Measurements from ENCODE around the gene LDB2.

Gene LDB2

DNA sequence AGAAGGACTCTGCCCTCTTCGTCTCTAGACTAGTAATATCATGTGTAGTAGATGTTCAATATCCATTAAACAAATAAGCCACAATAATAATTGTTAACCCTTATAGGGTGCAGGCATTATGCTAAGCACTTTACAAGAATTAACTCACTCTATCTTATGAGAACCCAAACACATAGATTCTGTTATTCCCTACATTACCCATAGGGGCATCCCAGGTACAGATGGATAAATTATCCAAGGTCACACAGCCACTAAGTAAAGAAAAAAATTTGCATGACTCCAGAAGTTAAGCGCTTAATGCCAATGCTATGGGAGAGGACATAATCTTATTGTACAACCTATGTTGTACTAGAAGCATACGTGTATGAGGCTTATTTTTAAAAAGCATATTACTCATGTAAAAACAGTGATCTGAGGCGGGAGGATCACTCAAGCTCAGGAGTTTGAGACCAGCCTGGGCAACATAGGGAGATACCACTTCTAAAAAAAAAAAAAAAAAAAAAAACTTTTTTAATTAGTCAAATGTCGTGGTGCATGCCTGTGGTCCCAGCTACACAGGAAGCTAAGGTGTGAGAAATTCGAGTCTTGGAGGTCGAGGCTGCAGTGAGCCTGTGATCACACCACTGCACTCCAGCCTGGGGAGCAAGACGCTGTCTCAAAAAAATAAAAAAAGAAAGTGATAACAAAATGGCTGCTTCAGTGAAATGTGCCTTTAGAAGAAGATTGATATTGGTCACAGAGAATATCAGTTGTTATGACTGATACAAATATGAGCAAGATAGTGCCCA lies 13.6 kb downstream of the LDB2 start:
- DNase-seq, result peak; percentile 9

DNA sequence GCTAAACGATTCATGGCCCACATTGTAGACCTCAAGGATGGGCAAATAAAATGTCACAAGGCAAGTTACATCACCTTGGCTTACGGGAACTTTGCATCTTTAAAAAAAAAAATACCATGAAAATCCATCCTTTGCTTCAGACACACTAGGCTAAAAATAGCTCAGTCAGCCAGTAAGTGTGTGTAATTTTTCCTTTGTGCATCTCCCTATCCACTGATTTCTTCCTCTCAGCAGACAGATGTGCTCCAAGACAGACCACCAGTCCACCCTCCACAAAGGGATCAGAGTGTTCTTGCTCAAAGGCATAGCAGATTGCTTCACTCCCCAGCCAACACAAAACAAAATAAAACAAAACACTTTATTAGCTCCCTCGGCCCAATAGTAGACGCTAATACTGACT lies 14.6 kb downstream of the LDB2 start:
- no peak for DNase-seq

DNA sequence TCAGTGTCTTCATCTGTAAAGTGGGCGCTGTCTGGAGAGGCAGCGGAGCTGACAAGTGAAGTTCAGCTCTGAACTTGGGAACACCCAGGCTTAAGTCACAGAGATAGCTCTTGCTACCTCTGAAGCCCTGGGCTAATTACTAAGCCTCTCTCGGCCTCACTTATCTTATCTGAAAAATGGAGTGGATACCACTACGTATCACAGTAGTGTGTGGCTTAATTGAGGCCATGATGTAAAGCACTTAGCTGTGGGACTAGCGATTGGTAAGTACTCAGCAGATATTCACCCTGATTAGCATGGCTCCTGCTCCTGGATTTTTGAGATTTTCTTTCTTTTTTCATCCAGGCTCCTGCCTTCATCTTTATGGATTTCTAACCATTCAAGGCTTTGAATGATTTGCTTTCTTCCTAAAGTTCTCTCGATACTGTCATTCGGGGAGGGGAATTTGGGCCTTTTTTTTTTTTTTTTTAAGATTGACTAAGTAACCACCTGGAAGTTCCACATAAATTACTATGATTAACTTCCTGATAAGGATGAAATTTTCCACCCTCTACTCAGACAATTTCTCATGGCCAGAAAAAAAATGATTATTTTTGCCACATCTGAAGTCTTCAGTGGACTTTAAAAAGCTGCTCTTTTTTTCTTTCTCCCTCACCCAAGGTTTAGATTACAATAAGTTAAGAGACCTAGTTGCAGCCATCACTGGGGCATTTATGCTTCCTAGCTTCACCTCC lies 17.1 kb downstream of the LDB2 start:
- no peak for DNase-seq

DNA sequence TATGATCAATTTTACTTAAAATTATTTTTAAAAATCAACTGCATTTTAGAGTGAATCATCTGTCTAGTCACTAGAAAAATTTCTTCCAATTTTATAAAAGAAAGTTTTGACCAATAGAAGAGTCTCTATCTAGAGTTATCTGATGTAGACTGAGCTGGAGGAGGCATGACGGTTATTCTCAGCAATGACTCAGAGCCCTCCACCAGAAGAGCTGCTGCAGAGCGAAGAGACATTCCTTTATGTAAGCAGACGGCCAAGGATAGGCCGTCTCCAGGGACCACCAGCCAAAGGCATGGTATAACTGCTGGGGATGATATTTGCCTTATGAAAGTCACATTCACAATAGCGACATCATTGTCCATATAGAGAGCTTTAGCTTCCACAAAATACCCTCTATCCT lies 23.0 kb downstream of the LDB2 start:
- DNase-seq, result no peak

DNA sequence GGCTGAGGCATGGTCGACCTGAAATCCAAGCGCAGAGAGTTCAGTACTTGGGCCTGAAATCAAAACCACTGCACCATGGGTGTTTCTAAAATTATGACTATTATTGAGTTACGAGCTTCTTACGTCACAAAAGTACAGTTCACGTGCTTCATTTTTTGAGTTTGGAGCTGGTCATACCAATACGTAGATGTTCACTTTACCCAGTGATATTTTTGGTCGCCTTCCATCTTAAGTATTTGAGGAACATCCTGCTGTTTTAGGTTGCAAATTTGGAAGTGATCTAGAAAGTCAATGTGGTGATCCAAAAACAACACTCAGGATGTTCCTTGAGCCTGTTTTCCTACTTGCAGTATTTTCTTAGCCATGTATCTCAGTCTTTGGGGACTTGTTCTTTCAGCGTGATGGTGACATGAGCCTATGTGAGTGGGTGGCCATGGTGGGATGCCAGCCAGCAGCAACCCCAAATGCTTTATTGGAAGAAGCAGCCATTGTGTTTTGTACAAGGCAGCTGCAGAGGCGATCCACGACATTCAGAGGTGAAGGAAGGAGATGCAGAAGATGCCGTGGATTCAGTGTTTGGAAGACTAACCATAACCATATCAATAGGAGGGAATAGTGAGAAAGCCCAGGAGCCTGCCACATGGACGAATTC lies 28.7 kb downstream of the LDB2 start:
- no peak for DNase-seq

DNA sequence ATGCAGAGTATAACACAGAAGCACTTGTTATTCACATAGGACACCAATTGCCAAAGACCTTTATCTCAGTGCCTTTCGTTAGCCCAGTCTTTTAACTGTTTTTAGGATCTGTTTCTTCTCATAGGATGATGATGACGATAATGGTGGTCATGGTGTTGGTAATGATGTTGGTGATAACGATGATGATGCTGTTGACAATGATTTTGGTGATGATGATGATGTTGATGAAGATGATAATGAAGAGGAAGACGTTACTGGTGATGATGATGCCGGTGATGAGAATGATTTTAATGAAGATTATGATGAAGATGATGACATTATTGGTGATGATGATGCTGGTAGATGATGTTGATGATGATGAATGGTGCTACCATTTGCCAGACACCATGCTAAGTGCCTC lies 29.8 kb downstream of the LDB2 start:
- no peak for DNase-seq

DNA sequence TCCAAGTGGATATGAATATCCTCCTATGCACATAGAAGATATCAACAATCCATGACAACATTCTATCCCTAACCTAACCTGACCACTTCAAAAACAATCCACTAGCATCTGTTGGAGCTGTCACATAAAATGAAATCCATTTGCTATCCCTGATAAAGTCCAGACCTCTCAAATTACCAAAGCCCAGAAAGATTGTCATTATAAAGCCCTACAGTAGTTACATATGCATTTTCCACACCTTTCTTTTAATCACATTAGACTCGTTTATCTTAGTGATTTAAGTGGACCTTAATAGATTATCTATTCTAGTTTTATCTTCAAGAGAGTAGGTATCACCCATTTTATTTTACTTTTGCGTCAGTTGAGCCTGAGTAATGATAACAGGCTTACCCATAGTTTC lies 30.6 kb downstream of the LDB2 start:
- no peak for DNase-seq

DNA sequence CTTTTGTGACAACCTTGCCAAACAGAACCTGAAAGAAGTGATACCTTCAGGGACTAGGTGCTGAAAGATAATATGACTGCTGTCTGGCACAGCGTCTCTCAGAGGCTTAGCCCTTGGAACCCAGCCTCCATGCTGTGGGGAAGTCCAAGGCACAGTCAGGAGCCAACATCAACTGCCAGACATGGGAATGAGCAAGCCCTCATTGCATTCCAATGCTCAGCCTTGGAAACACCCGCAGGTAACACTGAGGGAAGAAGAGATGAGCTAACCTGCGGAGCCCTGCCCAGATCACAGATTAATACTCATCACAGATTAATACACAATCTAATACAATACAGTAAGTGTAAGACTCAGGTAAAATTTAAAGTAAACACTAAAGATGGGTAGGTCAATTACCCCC lies 31.5 kb downstream of the LDB2 start:
- DNase-seq, result no peak

DNA sequence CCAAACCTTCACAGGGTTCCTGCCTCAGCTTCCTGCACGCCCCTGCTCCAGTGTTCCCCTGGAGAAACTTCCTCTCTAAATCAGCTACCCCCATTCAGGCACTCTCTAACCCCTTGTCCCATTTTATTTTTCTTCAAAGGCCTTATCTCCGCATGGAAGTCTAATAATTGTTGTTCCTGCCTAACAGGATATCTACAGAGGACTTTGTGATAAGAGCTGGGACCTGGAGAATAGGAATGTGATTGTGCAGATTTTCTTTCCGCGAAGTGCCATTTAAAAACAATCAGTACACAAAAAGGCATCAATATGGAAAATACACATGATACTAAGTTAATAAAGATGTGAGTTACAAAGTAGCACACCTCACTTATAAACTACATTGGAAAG lies 32.6 kb downstream of the LDB2 start:
- DNase-seq, result no peak

DNA sequence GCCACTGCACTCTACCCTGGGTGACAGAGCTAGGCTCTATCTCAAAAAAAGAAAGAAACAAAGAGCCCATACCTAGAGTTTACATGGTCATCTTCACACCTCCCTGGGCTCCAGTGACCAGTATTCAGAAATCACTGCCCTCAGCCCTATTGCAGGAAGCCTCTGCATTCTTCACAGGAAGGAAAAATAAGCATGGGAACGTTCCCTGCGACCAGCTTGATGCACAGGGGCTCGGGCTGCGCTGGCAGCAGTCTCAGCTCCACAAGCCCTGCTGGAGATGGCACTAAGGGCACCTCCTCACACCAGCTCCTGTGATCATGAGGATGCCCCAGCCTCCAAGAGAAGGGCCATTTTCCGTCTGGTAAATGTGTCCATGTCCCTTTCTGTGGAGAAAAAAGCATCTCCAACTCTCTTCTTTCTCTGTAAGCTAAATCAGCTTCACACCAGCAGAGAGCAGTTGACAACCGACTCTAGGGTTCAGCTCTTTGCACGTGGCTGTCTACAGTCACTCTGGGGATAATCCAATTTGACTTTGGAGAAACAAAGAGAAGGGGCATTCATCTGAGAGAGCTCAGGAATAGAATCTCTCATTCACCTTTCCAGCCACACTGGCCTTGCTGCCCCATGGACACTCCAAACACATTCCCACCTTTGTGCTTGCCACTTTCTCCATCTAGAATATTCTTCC lies 33.1 kb downstream of the LDB2 start:
- DNase-seq, result no peak

DNA sequence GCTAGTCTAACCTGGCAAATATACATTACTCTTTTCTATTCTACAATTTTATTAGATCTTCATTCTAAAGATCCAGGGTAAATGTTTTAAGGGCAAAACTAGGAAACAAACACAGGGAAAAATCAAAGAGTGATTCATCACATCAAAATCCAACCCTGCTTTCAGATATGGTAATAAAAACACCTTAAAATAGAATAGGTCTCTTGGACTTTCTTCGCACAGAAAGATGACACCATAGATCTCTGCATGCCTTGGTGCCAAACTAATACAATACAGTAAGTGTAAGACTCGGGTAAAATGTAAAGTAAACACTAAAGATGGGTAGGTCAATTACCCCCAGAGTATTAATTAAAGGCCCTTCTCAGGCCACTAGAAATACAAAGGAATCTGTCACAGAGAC lies 34.2 kb downstream of the LDB2 start:
- DNase-seq, result no peak

DNA sequence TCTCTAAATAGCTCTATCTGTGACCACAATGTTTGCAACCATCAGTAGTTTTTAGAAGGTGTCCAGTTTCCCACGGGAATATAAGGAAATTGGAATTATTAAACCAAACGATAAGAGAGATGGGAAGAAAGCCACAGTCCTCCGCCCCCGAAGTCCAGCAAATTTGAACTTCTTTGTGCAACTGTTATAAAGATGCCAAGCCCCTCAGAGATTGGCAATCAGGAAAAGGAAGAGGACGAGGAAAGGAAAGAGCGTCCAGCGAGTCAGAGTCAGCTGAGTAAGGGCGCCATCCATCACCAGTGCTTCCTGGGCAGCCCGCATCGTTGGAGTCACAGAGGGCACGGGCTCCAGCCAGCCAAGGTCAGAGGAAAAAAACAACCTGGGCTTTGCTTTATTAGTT lies 35.7 kb downstream of the LDB2 start:
- no peak for DNase-seq

DNA sequence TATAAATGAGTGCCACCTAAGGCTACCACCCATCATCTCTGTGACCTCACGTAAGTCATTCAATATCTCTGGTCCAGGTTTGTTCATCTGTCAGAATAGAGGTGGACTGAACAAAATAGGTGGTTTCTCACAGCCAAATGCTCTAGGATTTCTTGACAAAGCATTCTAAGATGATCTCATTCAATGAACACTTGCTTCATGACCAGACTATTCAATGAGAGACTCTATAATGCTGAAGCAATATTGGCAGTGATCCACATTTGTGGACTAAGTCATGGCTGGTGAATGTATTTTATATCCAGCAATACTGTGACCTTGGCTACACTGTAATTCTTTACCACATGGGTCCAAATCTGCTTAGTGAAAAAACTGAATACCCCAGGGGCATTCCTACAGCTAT lies 37.9 kb downstream of the LDB2 start:
- DNase-seq, result no peak

DNA sequence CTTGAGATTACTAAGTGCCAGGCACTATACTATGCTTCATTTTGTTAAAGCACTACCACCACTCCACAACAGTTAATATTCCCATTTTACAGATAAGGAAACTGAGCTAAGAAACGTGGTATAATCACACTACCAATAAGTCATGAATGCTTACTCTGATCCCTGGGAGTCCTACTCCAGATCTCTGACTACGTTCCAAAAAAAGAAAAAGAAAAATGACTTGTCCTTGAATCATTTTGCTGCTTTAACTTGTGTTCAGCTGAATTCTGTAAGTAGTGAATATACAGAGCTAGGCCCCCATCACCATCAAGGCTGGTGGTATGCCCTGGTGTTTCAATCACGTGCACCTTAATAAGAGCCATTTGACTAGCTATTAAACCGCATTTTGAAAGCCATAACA lies 39.4 kb downstream of the LDB2 start:
- no peak for DNase-seq

DNA sequence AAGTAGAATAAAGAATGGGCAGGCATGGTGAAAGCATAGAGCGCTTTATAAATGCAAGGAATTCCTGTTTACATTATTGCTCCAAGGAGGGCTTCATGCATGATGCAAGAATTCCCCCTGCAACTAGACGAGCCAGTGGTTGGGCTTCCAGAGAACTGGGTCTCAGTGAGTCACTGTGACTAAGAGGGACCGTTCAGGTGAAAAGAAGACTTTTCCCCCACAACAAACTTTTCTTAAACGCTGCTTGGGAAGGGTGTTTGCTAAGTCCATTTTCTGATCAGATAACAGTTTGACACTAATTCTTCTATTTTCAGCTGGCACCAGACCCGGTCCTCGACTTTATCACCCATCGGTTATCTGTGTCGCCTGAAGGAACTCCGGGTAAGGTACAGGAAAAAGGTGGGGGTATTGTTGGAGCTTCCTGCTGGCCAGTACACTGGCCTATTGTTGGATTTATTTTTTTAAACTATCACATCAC lies 40.1 kb downstream of the LDB2 start:
- DNase-seq, result no peak

DNA sequence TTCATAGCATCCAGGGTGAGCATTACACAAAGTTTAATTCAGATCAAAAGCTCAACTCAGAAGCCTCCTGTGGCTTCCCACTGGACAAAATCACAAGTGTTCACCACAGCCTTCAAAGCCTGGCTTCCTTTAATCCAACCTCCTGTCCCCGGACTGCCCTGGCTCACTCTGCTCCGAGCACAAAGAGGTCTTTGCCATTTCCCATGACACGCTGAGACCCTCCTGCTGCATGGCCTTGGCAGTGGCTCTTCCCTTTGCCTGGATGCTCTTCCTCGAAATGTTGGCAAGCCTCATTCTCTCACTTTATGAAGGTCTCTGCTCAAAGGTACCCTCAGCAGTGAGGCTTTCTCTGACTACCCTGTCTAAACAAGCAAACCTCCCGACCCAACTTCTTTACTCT lies 41.0 kb downstream of the LDB2 start:
- no peak for DNase-seq

DNA sequence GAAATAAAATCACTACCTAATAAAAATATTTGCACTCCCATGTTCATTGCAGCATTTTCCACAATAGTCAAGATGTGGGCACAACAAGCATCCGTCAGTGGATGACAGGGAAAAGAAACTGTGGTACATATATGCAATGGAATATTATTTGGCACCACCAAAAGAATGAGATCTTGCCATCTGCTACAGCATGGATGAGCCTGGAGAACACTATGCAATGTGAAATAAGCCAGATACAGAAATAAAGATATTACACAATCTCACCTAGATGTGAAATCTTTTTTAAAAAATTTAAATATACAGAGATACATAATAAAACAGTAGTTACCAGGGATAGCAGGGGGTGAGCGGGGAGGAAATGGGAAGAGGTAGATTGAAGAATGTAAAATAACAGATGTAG lies 44.8 kb downstream of the LDB2 start:
- DNase-seq, result no peak

DNA sequence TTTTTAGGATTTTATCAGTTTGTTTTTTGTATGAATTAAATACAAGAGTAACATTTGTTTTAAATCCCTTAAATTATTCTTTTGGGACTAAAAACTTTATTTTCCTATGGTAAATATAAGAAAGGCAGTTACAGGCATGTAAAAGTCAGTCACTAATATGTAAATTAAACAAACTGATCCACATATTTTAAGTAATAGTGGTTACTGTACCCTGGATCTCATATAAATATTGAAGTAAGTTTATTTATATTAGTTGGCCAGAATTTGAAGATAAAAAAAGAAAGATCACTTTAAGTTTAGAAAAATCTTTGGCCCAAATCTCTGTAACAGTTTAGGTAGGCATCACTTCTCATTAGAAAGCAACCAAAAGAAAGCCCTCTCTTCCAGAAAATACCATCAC lies 45.8 kb downstream of the LDB2 start:
- no peak for DNase-seq

DNA sequence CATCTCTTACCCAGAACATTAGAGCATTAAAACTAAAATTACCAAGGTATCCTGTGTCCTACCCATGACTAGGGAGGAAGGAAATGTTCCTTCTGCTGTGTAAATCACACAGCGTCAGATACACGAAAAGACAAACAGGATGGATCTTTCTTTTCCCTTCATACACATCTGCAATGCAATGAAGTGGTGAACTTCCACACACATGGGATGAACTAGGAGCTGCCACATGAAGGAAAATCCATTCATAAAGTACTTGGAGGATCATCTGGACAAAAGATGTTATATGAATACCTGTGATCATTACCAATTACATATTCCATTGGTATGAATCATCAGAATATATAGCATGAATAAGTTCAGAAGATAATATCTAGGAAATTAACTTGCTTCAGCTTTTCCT lies 46.2 kb downstream of the LDB2 start:
- DNase-seq, result no peak

DNA sequence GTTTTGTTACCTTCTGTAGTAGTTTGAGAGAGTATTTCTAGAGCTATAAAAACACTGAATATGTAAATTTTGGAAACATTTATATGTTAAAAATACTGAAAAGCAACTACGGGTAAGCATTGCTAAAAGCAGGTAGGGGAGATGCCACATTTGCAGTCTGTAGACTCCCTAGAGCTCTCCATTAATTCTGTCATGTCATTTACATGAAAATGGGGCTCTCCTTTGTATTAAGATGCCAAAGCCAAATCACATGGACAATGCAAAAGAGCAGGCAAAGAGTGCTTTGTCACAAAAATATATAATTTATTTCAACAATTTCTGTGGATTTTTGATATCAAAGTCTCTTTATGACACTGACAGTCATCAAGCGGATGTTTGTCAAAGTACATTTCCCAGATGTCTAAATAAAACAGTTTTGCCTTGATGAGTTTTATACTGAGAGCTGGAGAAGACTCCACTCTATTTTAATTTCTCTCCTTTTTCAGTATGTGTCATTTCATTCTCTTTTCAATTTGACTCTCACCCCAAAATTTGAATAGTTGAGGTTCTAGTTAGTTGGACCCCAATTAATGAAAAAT lies 51.8 kb downstream of the LDB2 start:
- DNase-seq, result no peak

DNA sequence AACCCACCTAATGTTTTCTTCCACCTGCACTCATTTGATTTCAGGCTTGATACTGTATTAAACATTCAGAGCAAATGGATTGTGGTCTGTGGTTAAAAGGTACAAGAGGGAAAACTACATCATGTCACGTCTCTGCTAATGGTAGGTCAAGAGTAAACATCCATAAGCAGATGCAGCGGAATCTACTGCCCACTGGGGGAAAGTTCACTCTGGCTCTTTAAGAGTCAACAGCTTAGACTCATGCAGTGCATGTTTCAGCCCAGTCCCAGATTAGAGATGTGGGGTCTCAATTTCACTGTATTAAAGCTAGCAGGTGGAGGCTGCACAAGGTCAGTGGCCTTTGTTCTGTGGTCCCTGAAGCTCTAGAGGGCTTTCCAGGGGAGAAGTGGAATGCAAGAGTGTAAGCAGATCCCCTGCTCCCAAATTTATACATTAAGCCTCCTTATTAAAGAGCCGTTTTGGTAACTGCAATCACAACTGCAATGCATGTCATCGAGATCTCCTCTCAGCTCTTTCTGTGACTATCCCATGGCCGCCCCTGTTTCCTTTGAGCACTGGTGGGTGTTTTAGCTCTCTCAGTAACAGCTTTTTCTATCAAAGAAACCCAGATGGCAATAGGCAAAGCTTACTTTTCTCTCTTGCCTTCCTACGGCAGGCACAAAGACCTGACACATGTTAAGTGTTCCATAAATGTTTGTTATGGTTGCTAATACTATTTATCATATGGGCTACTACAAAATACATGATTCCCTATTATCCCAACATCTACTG lies 53.4 kb downstream of the LDB2 start:
- DNase-seq, result no peak

DNA sequence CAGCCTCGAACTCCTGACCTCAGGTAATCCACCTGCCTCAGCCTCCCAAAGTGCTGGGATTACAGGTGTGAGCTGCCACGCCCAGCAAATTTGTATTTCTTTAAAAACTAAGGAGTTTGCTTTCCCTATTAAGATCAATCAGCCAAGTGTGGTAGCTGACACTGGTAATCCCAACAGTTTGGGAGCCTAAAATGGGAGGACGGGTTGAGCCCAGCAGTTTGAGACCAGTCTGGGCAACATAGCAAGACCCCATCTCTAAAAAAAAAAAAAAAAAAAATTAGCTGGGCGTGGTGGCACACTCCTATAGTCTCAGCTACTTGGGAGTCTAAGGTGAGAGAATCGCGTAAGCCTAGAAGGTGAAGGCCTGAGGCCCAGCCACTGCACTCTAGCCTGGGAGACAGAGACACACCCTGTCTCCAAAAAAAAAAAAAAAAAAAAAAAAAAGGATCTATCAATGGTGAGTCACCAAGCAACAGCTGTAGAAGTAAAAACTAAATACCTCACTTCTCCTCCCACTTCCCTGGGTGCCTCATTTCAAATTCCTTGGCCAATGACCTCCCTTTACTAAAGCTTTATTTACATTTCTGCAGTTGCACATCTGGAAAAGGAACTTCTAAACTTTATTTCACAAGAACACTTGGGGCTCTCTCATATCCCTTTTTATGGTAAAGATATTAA lies 54.5 kb downstream of the LDB2 start:
- DNase-seq, result no peak
